Left lobe of liver (tissue), 2 donors: ENCODE measurements around the gene DOCK3. TPM values are rescaled to one million over a fixed set of nuclear protein-coding genes. Genes with fewer than 3 reads are reported as not detected.
A peak's percentile ranks its signal among the peaks of the same experiment; 100 is the strongest.
"Not testable (repeated sequence)": the region's sequence is repeated elsewhere in the genome, so short reads cannot be mapped to it uniquely, and the experiment has no call there.

Source experiments
- ATAC-seq: fragments of 200-7000 bp; cut with Tn5 transposase; one replicate; pipeline ENCODE4 v1.9.1; 2020; ENCODE audit warnings: mild to moderate bottlenecking, moderate library complexity
- DNase-seq: peaks from one replicate; pipeline ENCODE4 v3.0.0-alpha.2; 2020; ENCODE audit warnings: low spot score
- total RNA-seq: library from RNA; stranded (reverse); gene quantifications from one replicate; pipeline ENCODE4 v1.2.1, GENCODE V29; 2021
- donor health status: DM: no; HTN: no; CAD: no; lungs with moderate emphysema.
- donor health status: DM: no; HTN: yes; CAD: no.

DOCK3 gene
- total RNA-seq, 1 donor from 2014 or later = not detected

GRCh38 chr3:51350751-51351150, 676.0 kb downstream of the DOCK3 start:
- ATAC-seq (no peak), DNase-seq (no peak)

- no peak for ATAC-seq
These were observed 678.4 kb downstream of the DOCK3 start for GRCh38 chr3:51353131-51353530.

GRCh38 chr3:51353691-51354090, 679.0 kb downstream of the DOCK3 start:
- no peak for DNase-seq
- ATAC-seq = no peak

More at GRCh38 chr3:51353131-51353530, 678.4 kb downstream of the DOCK3 start:
- DNase-seq = no peak

- DNase-seq (no peak), ATAC-seq (no peak)
These were observed 679.4 kb downstream of the DOCK3 start for GRCh38 chr3:51354172-51354571.

- ATAC-seq (no peak), DNase-seq (no peak)
These were observed 680.2 kb downstream of the DOCK3 start for GRCh38 chr3:51354731-51355615.

GRCh38 chr3:51355891-51356578, 681.3 kb downstream of the DOCK3 start:
- ATAC-seq (no peak), DNase-seq (no peak)

GRCh38 chr3:51357856-51358255, 683.1 kb downstream of the DOCK3 start:
- DNase-seq (no peak), ATAC-seq (no peak)

- ATAC-seq = no peak
- DNase-seq = peak; percentile 15
These were observed 684.3 kb downstream of the DOCK3 start for GRCh38 chr3:51358981-51359380.

GRCh38 chr3:51360806-51361205, 686.1 kb downstream of the DOCK3 start:
- DNase-seq (peak; percentile 35), ATAC-seq (no peak)

- no peak for ATAC-seq
- DNase-seq = no peak
These were observed 687.0 kb downstream of the DOCK3 start for GRCh38 chr3:51361746-51362145.

GRCh38 chr3:51362476-51362875, 687.7 kb downstream of the DOCK3 start:
- no peak for ATAC-seq
- no peak for DNase-seq

GRCh38 chr3:51368276-51368675, 693.5 kb downstream of the DOCK3 start:
- ATAC-seq = not testable (repeated sequence)
- peak; percentile 31 for DNase-seq

- ATAC-seq (peak; percentile 83), DNase-seq (peak; percentile 52)
These were observed 697.3 kb downstream of the DOCK3 start for GRCh38 chr3:51371943-51372557.

GRCh38 chr3:51373658-51374421, 699.1 kb downstream of the DOCK3 start:
- ATAC-seq (peak; percentile 84), DNase-seq (peak; percentile 69)

GRCh38 chr3:51374456-51374855, 699.7 kb downstream of the DOCK3 start:
- ATAC-seq (no peak), DNase-seq (no peak)

- no peak for DNase-seq
These were observed 700.4 kb downstream of the DOCK3 start for GRCh38 chr3:51375136-51375535.

GRCh38 chr3:51375571-51375970, 700.8 kb downstream of the DOCK3 start:
- ATAC-seq (no peak), DNase-seq (no peak)

More at GRCh38 chr3:51375136-51375535, 700.4 kb downstream of the DOCK3 start:
- no peak for ATAC-seq

- DNase-seq (no peak), ATAC-seq (no peak)
These were observed 703.3 kb downstream of the DOCK3 start for GRCh38 chr3:51378065-51378464.

- ATAC-seq (no peak), DNase-seq (no peak)
These were observed 704.0 kb downstream of the DOCK3 start for GRCh38 chr3:51378726-51379125.

- DNase-seq (no peak), ATAC-seq (no peak)
These were observed 704.6 kb downstream of the DOCK3 start for GRCh38 chr3:51379301-51379700.
